ENCODE results near the gene TGFB1. TPM values are rescaled to one million over a fixed set of nuclear protein-coding genes. Genes with fewer than 3 reads are reported as not detected.
A peak's percentile ranks its signal among the peaks of the same experiment; 100 is the strongest.

The TGFB1 gene
- polyA plus RNA-seq, 1 donor from 2014 or later = not detected

- Histone ChIP-seq H3K79me2 (replicated peaks; ENCODE audit: insufficient read depth, low read length) (no peaks in the 10 kb centered on the region), H3K9me3 (ENCODE audit: low read length) (no peaks in the 10 kb centered on the region), H3F3A (ENCODE audit: insufficient read depth, low read length, poor library complexity, severe bottlenecking) (no peaks in the 10 kb centered on the region), H3K9ac (ENCODE audit: low read length) (no peak overlapping the region), H3K9me2 (ENCODE audit: insufficient read depth, low read length) (no peaks in the 10 kb centered on the region), H3K4me2 (ENCODE audit: low read length) (no peak overlapping the region), H3K4me3 (ENCODE audit: low read length) (no peak overlapping the region), H3K27me3 (ENCODE audit: insufficient read depth, low read depth, low read length) (no peaks in the 10 kb centered on the region), H3K27ac (ENCODE audit: low read length) (peak overlapping the region; percentile 51), H2AFZ (ENCODE audit: low read depth, low read length) (no peak overlapping the region), H4K20me1 (ENCODE audit: insufficient read depth) (no peaks in the 10 kb centered on the region), H3K36me3 (ENCODE audit: insufficient read depth, low read length) (peaks cover 4% of the 10 kb centered on the region)
- TF ChIP-seq SMC3 (conservative IDR thresholded peaks at IDR 0.05; ENCODE audit: poor library complexity) (no peak), RAD21 (conservative IDR thresholded peaks at IDR 0.05) (no peak), MXI1 (conservative IDR thresholded peaks at IDR 0.05; ENCODE audit: poor library complexity, severe bottlenecking) (no peak)
These were observed 54.5 kb downstream of the TGFB1 start for GRCh38 chr19:41299046-41299754.

- Histone ChIP-seq H4K20me1 (ENCODE audit: insufficient read depth) (no peaks in the 10 kb centered on the region), H2AFZ (ENCODE audit: low read depth, low read length) (no peak overlapping the region), H3K4me3 (ENCODE audit: low read length) (no peak overlapping the region), H3K27ac (ENCODE audit: low read length) (peak overlapping the region; percentile 57), H3K79me2 (replicated peaks; ENCODE audit: insufficient read depth, low read length) (no peaks in the 10 kb centered on the region), H3K27me3 (ENCODE audit: insufficient read depth, low read depth, low read length) (no peaks in the 10 kb centered on the region), H3K9me2 (ENCODE audit: insufficient read depth, low read length) (no peaks in the 10 kb centered on the region), H3K9ac (ENCODE audit: low read length) (no peak overlapping the region), H3K36me3 (ENCODE audit: insufficient read depth, low read length) (peaks cover 7% of the 10 kb centered on the region), H3F3A (ENCODE audit: insufficient read depth, low read length, poor library complexity, severe bottlenecking) (no peaks in the 10 kb centered on the region), H3K4me2 (ENCODE audit: low read length) (no peak overlapping the region), H3K9me3 (ENCODE audit: low read length) (no peaks in the 10 kb centered on the region)
- TF ChIP-seq RAD21 (conservative IDR thresholded peaks at IDR 0.05) (no peak), MXI1 (conservative IDR thresholded peaks at IDR 0.05; ENCODE audit: poor library complexity, severe bottlenecking) (no peak), EP300 (conservative IDR thresholded peaks at IDR 0.05; ENCODE audit: poor library complexity, severe bottlenecking) (peak; percentile 17)
These were observed 55.3 kb downstream of the TGFB1 start for GRCh38 chr19:41298348-41298964.

GRCh38 chr19:41297628-41298347, 55.9 kb downstream of the TGFB1 start:
- H3K4me3 ChIP-seq (ENCODE audit: low read length) = no peak overlapping the region
- H4K20me1 ChIP-seq (ENCODE audit: insufficient read depth) = no peaks in the 10 kb centered on the region
- H3K9me2 ChIP-seq (ENCODE audit: insufficient read depth, low read length) = no peaks in the 10 kb centered on the region
- no peaks in the 10 kb centered on the region for H3K27me3 ChIP-seq (ENCODE audit: insufficient read depth, low read depth, low read length)
- H3K36me3 ChIP-seq (ENCODE audit: insufficient read depth, low read length) = peaks cover 7% of the 10 kb centered on the region
- H3K9me3 ChIP-seq (ENCODE audit: low read length) = no peaks in the 10 kb centered on the region
- H3K27ac ChIP-seq (ENCODE audit: low read length) = peak overlapping the region; percentile 57
- H3K4me2 ChIP-seq (ENCODE audit: low read length) = no peak overlapping the region
- H3K9ac ChIP-seq (ENCODE audit: low read length) = peak overlapping the region; percentile 26
- H3K79me2 ChIP-seq (replicated peaks; ENCODE audit: insufficient read depth, low read length) = no peaks in the 10 kb centered on the region
- H3F3A ChIP-seq (ENCODE audit: insufficient read depth, low read length, poor library complexity, severe bottlenecking) = no peaks in the 10 kb centered on the region
- no peak for TF ChIP-seq EP300 (conservative IDR thresholded peaks at IDR 0.05; ENCODE audit: poor library complexity, severe bottlenecking)
- TF ChIP-seq TAF1 (IDR thresholded peaks at IDR 0.05; ENCODE audit: low read depth) = no peak
- TF ChIP-seq RAD21 (conservative IDR thresholded peaks at IDR 0.05) = no peak
- TF ChIP-seq MXI1 (conservative IDR thresholded peaks at IDR 0.05; ENCODE audit: poor library complexity, severe bottlenecking) = no peak
- TF ChIP-seq CTCF (IDR thresholded peaks at IDR 0.05; ENCODE audit: poor library complexity, severe bottlenecking) = no peak
- no peak for TF ChIP-seq EZH2 (IDR thresholded peaks at IDR 0.05; ENCODE audit: borderline replicate concordance, insufficient read depth, low read length, poor library complexity, severe bottlenecking)
- no peak for TF ChIP-seq POLR2AphosphoS5 (IDR thresholded peaks at IDR 0.05)
- TF ChIP-seq REST (IDR thresholded peaks at IDR 0.05; ENCODE audit: borderline replicate concordance) = no peak
- no peak for TF ChIP-seq SMC3 (conservative IDR thresholded peaks at IDR 0.05; ENCODE audit: poor library complexity)
- no peak overlapping the region for H2AFZ ChIP-seq (ENCODE audit: low read depth, low read length)

All from neural cell (in vitro differentiated cells).